GM18505 (cell line): ENCODE data around the gene CFAP100.

Source experiments
- ATAC-seq: cut with Tn5 transposase; IDR thresholded peaks from one replicate; pipeline ENCODE4 v1.9.1; 2021; ENCODE audit not compliant: unreplicated experiment
- POLR2A ChIP-seq: IDR thresholded peaks from 4 replicates; pipeline ENCODE4 v1.6.1; 2011; ENCODE audit warnings: borderline replicate concordance; ENCODE audit not compliant: insufficient read depth, insufficient read length; ENCODE audit errors: extremely low read depth

Gene CFAP100

DNA sequence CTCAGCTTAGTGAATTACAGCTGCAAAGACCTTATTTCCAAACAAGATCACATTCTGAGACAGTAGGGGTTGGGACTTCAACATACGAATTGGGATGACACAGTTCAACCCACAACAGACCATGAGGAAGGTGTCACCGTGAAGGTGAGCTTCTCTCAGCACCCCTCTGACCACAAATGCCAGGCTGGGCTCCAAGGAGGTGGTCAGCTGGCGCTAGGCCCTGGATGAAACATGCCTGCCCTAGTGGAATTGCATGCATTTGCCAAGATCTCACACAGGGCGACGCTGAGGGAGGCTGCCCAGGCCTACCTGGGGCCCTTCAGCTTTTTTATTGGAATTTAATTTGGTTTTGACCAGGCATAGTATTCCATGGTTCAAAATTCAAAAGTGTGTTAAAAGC lies 1.8 kb downstream of the CFAP100 start:
- TF ChIP-seq POLR2A: no peak
- ATAC-seq: no peak

DNA sequence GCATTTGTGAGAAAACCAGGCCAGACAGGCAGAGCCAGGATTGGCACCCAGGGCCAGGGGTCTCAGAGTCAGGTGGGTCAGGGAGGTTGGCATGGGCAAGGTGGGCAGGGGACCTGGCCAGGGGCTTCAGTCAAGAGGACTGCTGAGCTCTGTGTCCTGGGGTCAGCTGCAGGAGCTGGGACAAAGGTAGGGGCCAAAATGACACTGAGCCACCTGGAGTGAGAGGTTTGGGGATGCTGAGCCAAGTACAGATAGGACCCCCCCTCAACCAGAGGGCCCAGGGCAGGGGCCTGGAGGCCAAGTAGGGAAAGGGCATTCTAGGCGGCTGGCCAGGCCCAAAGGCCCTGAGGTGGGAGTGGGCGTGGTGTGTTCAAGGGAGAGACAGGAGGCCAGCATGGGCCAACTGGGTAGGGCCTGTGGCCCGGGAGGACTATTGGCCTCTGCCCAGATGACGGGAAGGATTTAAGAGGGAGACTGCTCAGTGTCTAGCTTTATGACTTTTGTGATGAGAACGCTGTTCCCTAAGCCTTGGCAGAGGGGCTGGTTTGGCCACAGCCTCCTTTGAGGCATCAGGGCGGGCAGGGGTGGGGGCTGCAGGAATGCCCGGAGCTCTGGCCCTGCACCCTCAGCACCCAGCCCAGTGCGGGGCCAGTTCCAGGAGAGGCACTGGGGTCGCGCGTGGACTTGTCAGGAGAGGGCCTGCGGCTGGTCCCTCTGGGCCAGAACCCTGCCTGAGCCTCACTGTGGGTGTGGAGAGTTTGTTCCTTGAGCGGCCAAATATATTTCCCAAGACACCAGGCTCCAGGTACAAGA lies 3.1 kb downstream of the CFAP100 start:
- no peak for ATAC-seq
- no peak for TF ChIP-seq POLR2A

DNA sequence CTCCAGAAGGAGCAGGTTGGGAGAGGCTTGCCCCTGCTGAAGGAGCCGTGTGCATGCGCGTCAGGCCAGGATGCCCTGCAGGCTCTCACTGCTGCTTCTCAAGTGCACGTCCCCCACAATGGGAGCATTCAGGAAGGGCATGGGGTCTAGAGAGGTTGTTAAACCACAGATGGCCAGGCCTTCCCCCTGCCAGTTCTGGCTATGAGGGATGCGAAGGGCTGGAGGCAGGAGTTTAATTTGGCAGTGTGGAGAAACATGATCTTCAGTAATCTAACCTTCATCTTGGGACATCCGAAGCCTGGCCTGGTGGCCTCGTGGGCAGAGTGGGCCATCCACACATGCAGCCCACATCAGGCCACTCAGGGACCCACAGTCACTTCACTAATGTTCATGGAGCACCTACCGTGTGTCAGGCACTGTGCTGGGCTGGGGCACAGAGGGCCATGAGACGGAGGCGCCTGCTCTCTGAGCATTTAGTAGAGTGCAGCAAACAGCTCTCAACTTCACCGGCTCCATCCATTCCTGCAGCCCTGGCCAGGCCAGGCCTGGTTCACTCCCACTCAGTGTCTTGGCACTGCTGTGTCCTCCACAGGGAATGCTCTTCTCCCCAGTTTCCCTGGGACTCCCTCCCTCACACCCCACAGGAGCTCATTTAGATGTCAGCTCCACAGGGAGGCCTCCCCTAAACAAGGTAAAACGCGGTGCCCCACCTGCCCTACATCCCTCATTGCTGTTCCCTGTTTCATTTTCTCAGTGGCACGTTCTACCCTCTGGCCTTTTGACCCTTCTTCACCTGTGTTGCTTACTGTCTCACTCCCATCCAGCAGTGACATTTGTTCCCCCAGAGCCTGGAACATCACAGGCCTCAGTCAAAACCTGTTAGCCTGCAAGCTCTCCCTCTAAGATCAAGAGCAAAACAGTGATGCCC lies 4.0 kb downstream of the CFAP100 start:
- no peak for ATAC-seq
- TF ChIP-seq POLR2A: no peak

DNA sequence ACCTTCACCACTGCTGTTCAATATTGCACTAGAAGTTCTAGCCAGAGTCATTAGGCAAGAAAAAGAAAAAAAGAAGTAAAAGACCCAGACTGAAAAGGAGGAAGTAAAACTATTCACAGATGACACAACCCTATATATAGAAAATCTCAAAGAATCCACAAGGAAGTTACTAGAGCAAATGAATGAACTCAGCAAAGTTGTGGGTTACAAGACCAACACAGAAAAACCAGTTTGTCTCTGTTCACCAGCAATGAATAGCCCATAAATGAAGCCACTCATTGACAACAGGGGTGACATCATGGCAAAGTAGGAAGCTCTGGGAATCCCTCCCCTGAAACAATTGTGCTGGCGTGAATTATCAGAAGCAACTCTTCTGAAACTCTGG lies 4.6 kb downstream of the CFAP100 start:
- peak; percentile 62 for ATAC-seq
- no peak for TF ChIP-seq POLR2A

DNA sequence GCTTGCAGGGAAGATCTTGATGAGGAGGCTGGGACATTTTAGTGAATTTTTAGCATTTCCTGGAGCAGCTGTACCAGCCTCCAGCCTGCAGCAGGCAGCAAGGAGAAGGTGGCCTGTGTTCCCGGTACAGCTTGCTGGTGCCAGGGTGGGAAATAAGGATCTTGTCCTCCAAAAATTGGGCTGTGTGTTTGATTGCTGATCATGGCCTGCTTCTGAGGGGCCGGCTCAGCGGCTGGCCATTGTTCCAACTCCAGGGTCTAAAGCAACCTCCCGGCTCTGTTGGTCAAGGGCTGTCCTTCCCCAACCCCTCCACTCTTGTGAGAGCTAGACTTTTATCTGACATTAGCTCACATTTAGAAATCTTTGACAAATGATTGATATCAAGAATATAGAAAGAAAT lies 5.0 kb downstream of the CFAP100 start:
- peak; percentile 19 for ATAC-seq
- no peak for TF ChIP-seq POLR2A

DNA sequence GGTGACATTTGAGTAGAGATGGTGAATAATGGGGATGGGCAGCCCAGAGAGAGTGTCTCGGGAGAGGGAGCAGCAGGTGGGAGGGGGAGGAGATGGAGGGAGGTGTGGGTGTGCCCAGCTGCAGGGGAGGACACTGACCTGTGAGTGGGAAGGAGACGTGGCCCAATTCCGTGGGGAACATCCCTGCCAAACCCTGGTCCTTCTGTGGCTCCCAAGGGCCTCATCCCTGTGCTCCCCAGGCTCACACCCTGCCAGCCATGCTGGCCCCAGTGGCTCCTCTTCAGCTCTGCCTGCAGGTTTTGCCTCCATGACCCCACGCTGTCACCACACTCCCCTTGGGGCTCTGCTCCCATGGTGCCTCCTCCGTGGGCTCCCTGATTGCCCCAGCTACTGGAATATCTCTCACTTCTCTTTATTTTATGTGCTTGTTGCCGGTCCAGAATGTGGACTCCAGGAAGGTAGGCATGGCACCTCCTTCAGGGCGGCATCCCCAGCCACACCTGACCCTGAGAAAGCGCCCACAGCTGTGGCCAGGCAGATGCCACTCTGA lies 7.0 kb downstream of the CFAP100 start:
- TF ChIP-seq POLR2A: no peak

DNA sequence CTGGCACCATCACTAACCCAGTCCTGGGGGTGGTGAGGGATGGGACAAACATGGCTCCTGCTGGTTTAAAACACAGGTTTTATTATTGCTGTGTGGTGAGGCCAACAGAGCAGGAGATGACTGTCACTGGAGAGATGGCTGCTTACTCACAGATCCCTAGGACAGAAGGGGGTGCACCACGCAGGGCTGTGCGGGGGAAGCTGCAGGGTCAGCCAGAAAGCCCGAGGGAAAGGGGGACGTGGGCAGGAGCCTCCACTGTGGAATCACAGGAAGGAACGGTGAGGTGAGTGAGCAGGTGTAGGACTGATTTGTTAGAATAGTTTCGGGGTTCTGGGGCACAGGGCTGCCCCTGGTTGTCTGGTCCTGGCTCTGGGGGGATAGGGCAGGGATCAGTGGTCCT lies 7.5 kb downstream of the CFAP100 start:
- TF ChIP-seq POLR2A: no peak
- ATAC-seq: no peak

More for the DNA sequence above, 7.0 kb downstream of the CFAP100 start:
- ATAC-seq: no peak

DNA sequence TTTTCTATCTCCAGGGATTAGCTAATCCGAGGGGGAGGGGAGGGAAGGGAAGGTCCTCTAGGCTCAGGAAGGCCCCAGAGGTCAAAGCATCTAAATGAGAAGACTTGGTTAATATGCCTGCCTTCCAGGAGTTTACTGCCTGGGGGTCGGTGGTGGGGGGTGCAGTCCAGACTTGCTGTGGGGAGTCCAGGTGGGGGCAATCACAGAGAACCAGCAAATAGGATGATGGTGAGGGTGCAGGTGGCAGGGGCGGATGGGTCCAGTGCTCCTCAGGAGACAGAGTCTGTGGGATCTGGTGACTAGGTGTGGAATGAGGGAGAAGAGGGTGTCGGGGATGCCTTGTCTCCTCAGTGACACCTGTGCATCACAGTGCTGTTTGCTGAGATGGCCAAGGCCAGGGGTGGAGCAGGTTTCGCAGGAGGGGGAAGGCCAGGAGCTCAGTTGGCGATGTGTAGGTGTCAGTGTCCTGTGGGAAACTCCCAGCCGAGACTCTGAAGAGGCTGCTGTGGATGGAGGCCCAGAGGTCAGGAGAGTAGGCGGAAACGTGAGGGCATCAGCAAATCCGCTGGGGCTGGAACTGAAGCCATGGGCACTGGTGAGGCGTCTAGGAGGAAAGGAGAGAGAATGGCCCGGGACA lies 8.1 kb downstream of the CFAP100 start:
- no peak for TF ChIP-seq POLR2A

DNA sequence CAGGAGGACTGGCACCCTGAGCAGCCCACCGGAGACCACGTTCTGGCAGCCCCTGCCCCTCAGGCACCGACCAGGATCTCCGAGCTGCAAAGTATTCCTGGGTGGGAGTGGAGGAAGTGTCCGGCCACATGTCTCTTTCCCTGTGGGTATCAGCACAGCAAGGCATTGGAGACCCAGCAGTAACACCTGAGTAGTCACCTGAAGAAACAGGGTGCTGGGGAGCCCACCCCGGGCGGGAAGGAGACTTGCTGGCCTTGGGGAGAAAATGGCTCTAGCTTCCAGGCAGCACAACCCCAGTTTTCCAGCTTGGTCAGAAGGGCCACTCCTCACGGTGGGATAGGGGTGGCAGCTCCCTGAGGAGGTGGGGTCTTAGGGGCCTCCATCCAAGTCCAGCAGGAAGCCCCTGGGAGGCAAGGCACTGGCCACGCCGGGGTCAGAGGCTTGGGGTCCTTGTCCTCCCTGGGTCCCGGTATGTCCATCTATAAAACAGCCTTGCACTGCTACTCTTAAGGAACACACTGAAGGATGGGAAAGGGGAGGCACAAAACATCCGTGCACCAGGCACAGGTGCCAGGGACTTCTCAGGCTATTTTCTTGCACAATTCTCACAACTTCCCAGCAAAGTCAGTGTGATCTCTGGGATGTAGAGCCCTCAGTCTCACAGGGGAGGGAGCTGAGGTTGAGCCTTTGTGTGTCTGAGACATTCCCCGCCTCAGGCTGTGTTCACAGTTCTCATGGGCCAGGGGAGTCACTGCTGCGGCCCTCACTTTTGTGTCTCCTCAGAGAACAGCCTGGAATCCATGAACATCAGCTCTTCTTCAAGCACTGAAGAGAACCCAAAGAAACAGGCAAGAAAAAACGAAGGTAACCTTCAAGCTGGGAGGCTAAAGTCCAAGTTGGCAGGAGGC lies 11.9 kb downstream of the CFAP100 start:
- no peak for TF ChIP-seq POLR2A
- ATAC-seq: no peak

More for the DNA sequence above, 8.1 kb downstream of the CFAP100 start:
- no peak for ATAC-seq

DNA sequence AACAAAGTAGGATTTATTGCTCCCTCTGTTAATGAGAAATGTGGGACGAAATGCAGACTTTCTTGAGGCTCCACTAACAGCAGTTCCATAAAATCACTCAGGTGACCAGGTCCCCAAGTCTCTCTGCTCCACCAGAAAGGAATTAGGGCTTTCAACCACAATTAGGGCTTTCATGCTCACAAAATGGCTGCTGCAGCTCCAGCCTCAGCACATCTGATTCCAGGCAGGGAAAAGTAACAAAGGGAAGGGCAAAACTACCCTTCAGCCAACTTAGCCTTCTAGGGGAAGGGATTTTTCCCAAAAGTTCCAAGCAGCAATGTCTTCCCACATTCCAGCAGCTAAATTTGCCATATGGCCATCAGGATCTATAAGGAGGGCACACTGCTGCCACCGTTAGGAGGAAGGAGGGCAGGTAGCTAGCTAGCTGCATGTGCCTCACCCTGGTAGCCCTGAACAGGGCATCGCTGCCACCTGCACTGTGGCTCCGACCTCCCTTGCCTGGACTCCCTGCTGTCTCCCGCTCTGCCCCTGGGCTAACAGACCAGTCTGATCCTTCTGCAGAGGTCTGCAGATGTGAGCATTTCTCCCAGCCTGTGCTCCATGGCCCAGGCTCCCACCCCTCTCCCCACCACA lies 12.8 kb downstream of the CFAP100 start:
- ATAC-seq: no peak
- no peak for TF ChIP-seq POLR2A

DNA sequence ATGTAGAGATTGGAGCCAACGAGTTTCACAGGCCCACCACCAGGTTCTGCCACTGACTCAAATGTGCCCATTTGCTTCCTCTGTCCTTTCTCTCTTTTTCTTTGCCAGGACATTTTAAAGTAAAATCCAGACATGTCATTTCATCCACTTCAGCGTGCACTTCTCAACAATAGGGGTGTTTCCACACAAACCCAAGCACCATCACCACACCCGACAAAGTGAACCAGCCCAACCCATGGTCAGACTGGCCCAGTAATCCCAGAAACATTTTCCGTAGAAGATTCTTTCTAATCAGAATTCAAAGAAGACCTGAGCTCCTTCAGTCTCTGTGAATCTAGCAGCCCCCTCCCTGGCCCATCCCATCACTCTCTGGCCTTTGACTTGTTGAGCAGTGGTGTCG lies 13.4 kb downstream of the CFAP100 start:
- ATAC-seq: no peak
- no peak for TF ChIP-seq POLR2A
